Liver (tissue), 9 donors: Measurements from ENCODE around the gene NELL1. TPM values are rescaled to one million over a fixed set of nuclear protein-coding genes. Genes with fewer than 3 reads are reported as not detected.

Source experiments
- DNase-seq: peaks from one replicate; pipeline ENCODE4 v3.0.0-alpha.2; 2017; ENCODE audit warnings: low spot score
- H3K27ac ChIP-seq, 2 donors: one replicate each; pipeline ENCODE4 v1.7.0; 2013; ENCODE audit warnings: inconsistent platforms in 2 of 2, low read length in 2 of 2, control low read depth in 1 of 2, low read depth in 1 of 2, mild to moderate bottlenecking in 1 of 2
- H3K27me3 ChIP-seq, 4 donors: one replicate each; pipeline versions ENCODE4 v1.6.1 to v1.7.0; 2013; ENCODE audit warnings: low read length in 3 of 4, inconsistent platforms in 1 of 4, mild to moderate bottlenecking in 1 of 4, moderate library complexity in 1 of 4; ENCODE audit not compliant: control insufficient read depth in 4 of 4, insufficient read depth in 4 of 4
- H3K36me3 ChIP-seq, 4 donors: one replicate each; pipeline versions ENCODE4 v1.6.1 to v1.7.0; 2013; ENCODE audit warnings: low read length in 3 of 4, mild to moderate bottlenecking in 3 of 4, low read depth in 1 of 4, moderate library complexity in 1 of 4; ENCODE audit not compliant: control insufficient read depth in 4 of 4, insufficient read depth in 3 of 4
- H3K4me1 ChIP-seq, 4 donors: one replicate each; pipeline versions ENCODE4 v1.6.1 to v1.7.0; 2013; ENCODE audit warnings: low read length in 3 of 4, mild to moderate bottlenecking in 3 of 4, moderate library complexity in 1 of 4; ENCODE audit not compliant: control insufficient read depth in 4 of 4, insufficient read depth in 4 of 4
- H3K4me3 ChIP-seq, 3 donors: one replicate each; pipeline versions ENCODE4 v1.6.1 to v1.7.0; 2013; ENCODE audit warnings: low read length in 3 of 3, control low read depth in 1 of 3, low read depth in 1 of 3, mild to moderate bottlenecking in 1 of 3
- H3K9ac ChIP-seq, 2 donors: one replicate each; pipeline ENCODE4 v1.7.0; 2013; ENCODE audit warnings: low read length in 2 of 2, mild to moderate bottlenecking in 2 of 2, moderate library complexity in 2 of 2, control low read depth in 1 of 2, low read depth in 1 of 2
- H3K9me3 ChIP-seq, 4 donors: one replicate each; pipeline versions ENCODE4 v1.6.1 to v1.7.0; 2013; ENCODE audit warnings: low read length in 3 of 4; ENCODE audit not compliant: control insufficient read depth in 4 of 4
- EGR1 ChIP-seq, 2 donors: IDR thresholded peaks; 2 replicates each; pipeline ENCODE4 v1.6.1; 2016 to 2018; ENCODE audit warnings: antibody characterized with exemption in 2 of 2, low read depth in 2 of 2
- FOXA1 ChIP-seq: IDR thresholded peaks from 2 replicates; pipeline ENCODE4 v1.6.1; 2016; ENCODE audit warnings: antibody characterized with exemption
- FOXA2 ChIP-seq: IDR thresholded peaks from 2 replicates; pipeline ENCODE4 v1.6.1; 2016; ENCODE audit warnings: antibody characterized with exemption
- GABPA ChIP-seq, 2 donors: IDR thresholded peaks in 1 of 2; conservative IDR thresholded peaks in 1 of 2; 2 replicates each; pipeline ENCODE4 v1.6.1; 2016; ENCODE audit warnings: antibody characterized with exemption in 2 of 2, mild to moderate bottlenecking in 1 of 2, moderate library complexity in 1 of 2
- HNF4A ChIP-seq, 2 donors: conservative IDR thresholded peaks; 2 replicates each; pipeline ENCODE4 v1.6.1; 2016; ENCODE audit warnings: antibody characterized with exemption in 2 of 2, mild to moderate bottlenecking in 2 of 2
- HNF4G ChIP-seq: IDR thresholded peaks from 2 replicates; pipeline ENCODE4 v1.6.1; 2016; ENCODE audit warnings: antibody characterized with exemption
- JUND ChIP-seq, 2 donors: IDR thresholded peaks; 2 replicates each; pipeline ENCODE4 v1.6.1; 2016; ENCODE audit warnings: antibody characterized with exemption in 2 of 2
- NR2F2 ChIP-seq: IDR thresholded peaks from 2 replicates; pipeline ENCODE4 v1.6.1; 2016; ENCODE audit warnings: antibody characterized with exemption
- RXRA ChIP-seq, 2 donors: IDR thresholded peaks; 2 replicates each; pipeline ENCODE4 v1.6.1; 2017 to 2018; ENCODE audit warnings: antibody characterized with exemption in 2 of 2, mild to moderate bottlenecking in 1 of 2
- SP1 ChIP-seq: IDR thresholded peaks from 2 replicates; pipeline ENCODE4 v1.6.1; 2018; ENCODE audit warnings: antibody characterized with exemption, mild to moderate bottlenecking
- TAF1 ChIP-seq: conservative IDR thresholded peaks from 2 replicates; pipeline ENCODE4 v1.6.1; 2016; ENCODE audit warnings: antibody characterized with exemption, mild to moderate bottlenecking
- YY1 ChIP-seq: IDR thresholded peaks from 2 replicates; pipeline ENCODE4 v1.6.1; 2016; ENCODE audit warnings: antibody characterized with exemption, mild to moderate bottlenecking
- WGBS: extraction: QIAGEN DNeasy Blood & Tissue Kit; methylation state at CpG from one replicate; pipeline ENCODE4 v1.1.7; 2013; 5-methylcytosine and 5-hydroxymethylcytosine counted together
- polyA plus RNA-seq, 2 donors: library from polyadenylated mRNA; stranded (reverse) in 1 of 2; unstranded in 1 of 2; fragments of 200-250 nt in 1 of 2; fragments of >200 nt in 1 of 2; fragmentation: Nextera tagmentation in 1 of 2; extraction: Ambion mirVana in 1 of 2; gene quantifications; one replicate each; pipeline versions ENCODE4 v1.2.1 to v1.2.3, GENCODE V29; 2013 to 2015
- total RNA-seq, 2 donors: library from RNA; depleted of rRNA; stranded (reverse); fragments of >200 nt; gene quantifications; one replicate each; pipeline ENCODE4 v1.2.3, GENCODE V29; 2014
- TF ChIP-seq, protein P1 (sequence below): IDR thresholded peaks from 2 replicates; pipeline ENCODE4 v1.6.1; 2016; ENCODE audit warnings: antibody characterized with exemption
- TF ChIP-seq, protein P2 (sequence below): IDR thresholded peaks from 2 replicates; pipeline ENCODE4 v1.6.1; 2016; ENCODE audit warnings: antibody characterized with exemption
- TF ChIP-seq, protein P3 (sequence below): IDR thresholded peaks from 2 replicates; pipeline ENCODE4 v1.6.1; 2016; ENCODE audit warnings: antibody characterized with exemption
- TF ChIP-seq, protein P4 (sequence below): fragments of 150-350 bp; IDR thresholded peaks from 2 replicates; pipeline ENCODE4 v1.5.1; 2017; ENCODE audit warnings: improper control_type of control experiment, low read depth, low read length; ENCODE audit not compliant: missing input control
- TF ChIP-seq, protein P5 (sequence below): IDR thresholded peaks from 2 replicates; pipeline ENCODE4 v1.6.1; 2016; ENCODE audit warnings: antibody characterized with exemption, mild to moderate bottlenecking
- donor health status: healthy.
- donor health status: healthy.
- donor health status: healthy.
- donor health status: healthy.
- donor health status: healthy.

NELL1 gene
- total and polyA plus RNA-seq, 4 donors = not detected

DNA sequence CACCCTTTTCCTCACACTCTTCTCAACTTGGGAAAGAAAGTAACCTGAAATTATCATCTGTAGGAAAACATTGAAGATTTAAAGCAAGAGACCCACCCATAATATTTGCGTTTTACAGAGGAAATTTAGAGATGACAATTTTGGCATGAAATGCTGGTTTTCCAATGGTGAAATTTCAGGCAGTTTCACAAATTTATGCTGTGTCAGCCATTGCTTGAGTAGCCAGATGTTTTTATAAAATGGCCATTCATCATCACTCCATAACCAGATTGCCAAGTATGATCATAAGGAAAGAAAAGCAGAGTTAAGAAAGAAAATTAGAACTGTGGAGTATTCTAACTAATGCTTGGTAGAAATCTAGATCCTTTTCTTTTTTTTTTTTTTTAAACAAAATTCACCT lies 732.9 kb downstream of the NELL1 start:
- WGBS = 80% methylated on average over 1 of the region's 1 CpG
- no peak overlapping the region for H3K4me3 ChIP-seq
- H3K27ac ChIP-seq = no peak overlapping the region
- H3K36me3 ChIP-seq = no peaks in the 10 kb centered on the region
- H3K27me3 ChIP-seq = no peaks in the 10 kb centered on the region
- no peak for DNase-seq
- TF ChIP-seq, protein P1, sequence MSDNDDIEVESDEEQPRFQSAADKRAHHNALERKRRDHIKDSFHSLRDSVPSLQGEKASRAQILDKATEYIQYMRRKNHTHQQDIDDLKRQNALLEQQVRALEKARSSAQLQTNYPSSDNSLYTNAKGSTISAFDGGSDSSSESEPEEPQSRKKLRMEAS = no peak
- TF ChIP-seq, protein P2, sequence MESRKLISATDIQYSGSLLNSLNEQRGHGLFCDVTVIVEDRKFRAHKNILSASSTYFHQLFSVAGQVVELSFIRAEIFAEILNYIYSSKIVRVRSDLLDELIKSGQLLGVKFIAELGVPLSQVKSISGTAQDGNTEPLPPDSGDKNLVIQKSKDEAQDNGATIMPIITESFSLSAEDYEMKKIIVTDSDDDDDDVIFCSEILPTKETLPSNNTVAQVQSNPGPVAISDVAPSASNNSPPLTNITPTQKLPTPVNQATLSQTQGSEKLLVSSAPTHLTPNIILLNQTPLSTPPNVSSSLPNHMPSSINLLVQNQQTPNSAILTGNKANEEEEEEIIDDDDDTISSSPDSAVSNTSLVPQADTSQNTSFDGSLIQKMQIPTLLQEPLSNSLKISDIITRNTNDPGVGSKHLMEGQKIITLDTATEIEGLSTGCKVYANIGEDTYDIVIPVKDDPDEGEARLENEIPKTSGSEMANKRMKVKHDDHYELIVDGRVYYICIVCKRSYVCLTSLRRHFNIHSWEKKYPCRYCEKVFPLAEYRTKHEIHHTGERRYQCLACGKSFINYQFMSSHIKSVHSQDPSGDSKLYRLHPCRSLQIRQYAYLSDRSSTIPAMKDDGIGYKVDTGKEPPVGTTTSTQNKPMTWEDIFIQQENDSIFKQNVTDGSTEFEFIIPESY = no peak
- TF ChIP-seq, protein P3, sequence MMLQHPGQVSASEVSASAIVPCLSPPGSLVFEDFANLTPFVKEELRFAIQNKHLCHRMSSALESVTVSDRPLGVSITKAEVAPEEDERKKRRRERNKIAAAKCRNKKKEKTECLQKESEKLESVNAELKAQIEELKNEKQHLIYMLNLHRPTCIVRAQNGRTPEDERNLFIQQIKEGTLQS = no peak
- TF ChIP-seq FOXA2 (no peak), YY1 (no peak), EGR1 (IDR thresholded peaks at IDR 0.05; ENCODE audit: low read depth in 2 of 2) (no peak), FOXA1 (no peak), HNF4G (no peak), HNF4A (conservative IDR thresholded peaks at IDR 0.05) (no peak), SP1 (no peak), GABPA (IDR thresholded peaks at IDR 0.05 in 1 of 2, conservative IDR thresholded peaks at IDR 0.05 in 1 of 2) (no peak), TAF1 (no peak), RXRA (IDR thresholded peaks at IDR 0.05) (no peak), JUND (IDR thresholded peaks at IDR 0.05) (no peak), NR2F2 (no peak)
- TF ChIP-seq, protein P4, sequence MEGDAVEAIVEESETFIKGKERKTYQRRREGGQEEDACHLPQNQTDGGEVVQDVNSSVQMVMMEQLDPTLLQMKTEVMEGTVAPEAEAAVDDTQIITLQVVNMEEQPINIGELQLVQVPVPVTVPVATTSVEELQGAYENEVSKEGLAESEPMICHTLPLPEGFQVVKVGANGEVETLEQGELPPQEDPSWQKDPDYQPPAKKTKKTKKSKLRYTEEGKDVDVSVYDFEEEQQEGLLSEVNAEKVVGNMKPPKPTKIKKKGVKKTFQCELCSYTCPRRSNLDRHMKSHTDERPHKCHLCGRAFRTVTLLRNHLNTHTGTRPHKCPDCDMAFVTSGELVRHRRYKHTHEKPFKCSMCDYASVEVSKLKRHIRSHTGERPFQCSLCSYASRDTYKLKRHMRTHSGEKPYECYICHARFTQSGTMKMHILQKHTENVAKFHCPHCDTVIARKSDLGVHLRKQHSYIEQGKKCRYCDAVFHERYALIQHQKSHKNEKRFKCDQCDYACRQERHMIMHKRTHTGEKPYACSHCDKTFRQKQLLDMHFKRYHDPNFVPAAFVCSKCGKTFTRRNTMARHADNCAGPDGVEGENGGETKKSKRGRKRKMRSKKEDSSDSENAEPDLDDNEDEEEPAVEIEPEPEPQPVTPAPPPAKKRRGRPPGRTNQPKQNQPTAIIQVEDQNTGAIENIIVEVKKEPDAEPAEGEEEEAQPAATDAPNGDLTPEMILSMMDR = no peak
- TF ChIP-seq, protein P5, sequence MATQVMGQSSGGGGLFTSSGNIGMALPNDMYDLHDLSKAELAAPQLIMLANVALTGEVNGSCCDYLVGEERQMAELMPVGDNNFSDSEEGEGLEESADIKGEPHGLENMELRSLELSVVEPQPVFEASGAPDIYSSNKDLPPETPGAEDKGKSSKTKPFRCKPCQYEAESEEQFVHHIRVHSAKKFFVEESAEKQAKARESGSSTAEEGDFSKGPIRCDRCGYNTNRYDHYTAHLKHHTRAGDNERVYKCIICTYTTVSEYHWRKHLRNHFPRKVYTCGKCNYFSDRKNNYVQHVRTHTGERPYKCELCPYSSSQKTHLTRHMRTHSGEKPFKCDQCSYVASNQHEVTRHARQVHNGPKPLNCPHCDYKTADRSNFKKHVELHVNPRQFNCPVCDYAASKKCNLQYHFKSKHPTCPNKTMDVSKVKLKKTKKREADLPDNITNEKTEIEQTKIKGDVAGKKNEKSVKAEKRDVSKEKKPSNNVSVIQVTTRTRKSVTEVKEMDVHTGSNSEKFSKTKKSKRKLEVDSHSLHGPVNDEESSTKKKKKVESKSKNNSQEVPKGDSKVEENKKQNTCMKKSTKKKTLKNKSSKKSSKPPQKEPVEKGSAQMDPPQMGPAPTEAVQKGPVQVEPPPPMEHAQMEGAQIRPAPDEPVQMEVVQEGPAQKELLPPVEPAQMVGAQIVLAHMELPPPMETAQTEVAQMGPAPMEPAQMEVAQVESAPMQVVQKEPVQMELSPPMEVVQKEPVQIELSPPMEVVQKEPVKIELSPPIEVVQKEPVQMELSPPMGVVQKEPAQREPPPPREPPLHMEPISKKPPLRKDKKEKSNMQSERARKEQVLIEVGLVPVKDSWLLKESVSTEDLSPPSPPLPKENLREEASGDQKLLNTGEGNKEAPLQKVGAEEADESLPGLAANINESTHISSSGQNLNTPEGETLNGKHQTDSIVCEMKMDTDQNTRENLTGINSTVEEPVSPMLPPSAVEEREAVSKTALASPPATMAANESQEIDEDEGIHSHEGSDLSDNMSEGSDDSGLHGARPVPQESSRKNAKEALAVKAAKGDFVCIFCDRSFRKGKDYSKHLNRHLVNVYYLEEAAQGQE = no peak
- H3K9me3 ChIP-seq = no peaks in the 10 kb centered on the region
- H3K4me1 ChIP-seq = no peaks in the 10 kb centered on the region
- no peak overlapping the region for H3K9ac ChIP-seq

DNA sequence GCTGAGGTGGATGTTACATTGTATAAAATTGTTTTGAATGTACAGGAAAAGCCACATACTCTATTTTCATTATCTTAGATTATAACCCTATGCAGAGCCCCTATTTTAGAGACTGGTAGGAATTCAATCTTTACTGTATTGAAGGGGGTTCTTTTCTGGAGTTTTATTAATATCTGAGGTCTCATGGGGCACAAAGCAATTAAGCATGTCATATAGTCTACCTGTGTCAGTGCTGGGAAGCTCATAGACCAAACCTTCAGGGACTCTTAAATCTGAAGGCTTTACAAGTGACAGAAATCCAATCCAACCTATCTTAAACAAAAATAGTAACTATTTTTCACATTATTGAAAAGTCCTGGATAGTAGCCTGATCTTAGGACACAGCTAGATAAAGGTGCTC lies 733.7 kb downstream of the NELL1 start:
- Histone ChIP-seq H3K4me1 (no peaks in the 10 kb centered on the region), H3K9ac (no peak overlapping the region), H3K36me3 (no peaks in the 10 kb centered on the region), H3K9me3 (no peaks in the 10 kb centered on the region), H3K27ac (no peak overlapping the region), H3K27me3 (no peaks in the 10 kb centered on the region), H3K4me3 (no peak overlapping the region)
- TF ChIP-seq, protein P2 = no peak
- TF ChIP-seq, protein P3 = no peak
- TF ChIP-seq HNF4A (conservative IDR thresholded peaks at IDR 0.05) = no peak
- no peak for DNase-seq
